Measurements from ENCODE around the gene SLC7A9.

Gene SLC7A9

GRCh38 chr19:32869369-32869965, at the start of gene SLC7A9:
SLC7A9 (minus strand) TSS chr19:32869767; CDS start chr19:32868534, 1,233 bp downstream.
- no peak for TF ChIP-seq CTCF (IDR thresholded peaks at IDR 0.05; ENCODE audit: low read depth, low read length, missing control alignments)
- no peak for DNase-seq (ENCODE audit: extremely low read depth, low read depth)
- no peak within 1 kb of the TSS for H3K4me3 ChIP-seq (replicated peaks; ENCODE audit: low read depth, low read length)

GRCh38 chr19:32919365-32919764, 49.8 kb upstream of the SLC7A9 start:
- TF ChIP-seq CTCF (IDR thresholded peaks at IDR 0.05; ENCODE audit: low read depth, low read length, missing control alignments) = no peak
- no peak overlapping the region for H3K4me3 ChIP-seq (replicated peaks; ENCODE audit: low read depth, low read length)
- no peak for DNase-seq (ENCODE audit: extremely low read depth, low read depth)

- no peak for DNase-seq (ENCODE audit: extremely low read depth, low read depth)
- H3K4me3 ChIP-seq (replicated peaks; ENCODE audit: low read depth, low read length) = no peak overlapping the region
- TF ChIP-seq CTCF (IDR thresholded peaks at IDR 0.05; ENCODE audit: low read depth, low read length, missing control alignments) = no peak
These were observed 48.0 kb upstream of the SLC7A9 start for GRCh38 chr19:32917616-32917996.

- TF ChIP-seq CTCF (IDR thresholded peaks at IDR 0.05; ENCODE audit: low read depth, low read length, missing control alignments) = no peak
- no peak overlapping the region for H3K4me3 ChIP-seq (replicated peaks; ENCODE audit: low read depth, low read length)
- no peak for DNase-seq (ENCODE audit: extremely low read depth, low read depth)
These were observed 47.5 kb upstream of the SLC7A9 start for GRCh38 chr19:32916969-32917615.

GRCh38 chr19:32914879-32915660, 45.5 kb upstream of the SLC7A9 start:
- H3K4me3 ChIP-seq (replicated peaks; ENCODE audit: low read depth, low read length) = no peak overlapping the region
- TF ChIP-seq CTCF (IDR thresholded peaks at IDR 0.05; ENCODE audit: low read depth, low read length, missing control alignments) = no peak
- no peak for DNase-seq (ENCODE audit: extremely low read depth, low read depth)

GRCh38 chr19:32911467-32911866, 41.9 kb upstream of the SLC7A9 start:
- no peak for TF ChIP-seq CTCF (IDR thresholded peaks at IDR 0.05; ENCODE audit: low read depth, low read length, missing control alignments)
- no peak overlapping the region for H3K4me3 ChIP-seq (replicated peaks; ENCODE audit: low read depth, low read length)
- DNase-seq (ENCODE audit: extremely low read depth, low read depth) = no peak

Data from HFF-Myc (cell line).